DOHH2 (cell line): ENCODE results near the gene SPACA7.

Experiments
- EZH2phosphoT487 ChIP-seq: fragments of 200-600 bp; sonication (generic); IDR thresholded peaks from 2 replicates; pipeline ENCODE4 v1.6.1; 2017; ENCODE audit warnings: borderline replicate concordance, mild to moderate bottlenecking, antibody characterized with exemption, low read length, moderate library complexity, mixed read lengths
- TF ChIP-seq, protein P1 (sequence below): fragments of 200-600 bp; sonication (generic); IDR thresholded peaks from one replicate; pipeline ENCODE4 v1.5.1; 2014; ENCODE audit warnings: antibody characterized with exemption, mild to moderate bottlenecking, low read depth, low read length; ENCODE audit not compliant: poor library complexity, severe bottlenecking

GRCh38 chr13:112465251-112466131 is 89.3 kb downstream of the SPACA7 start:
- TF ChIP-seq, protein P1, sequence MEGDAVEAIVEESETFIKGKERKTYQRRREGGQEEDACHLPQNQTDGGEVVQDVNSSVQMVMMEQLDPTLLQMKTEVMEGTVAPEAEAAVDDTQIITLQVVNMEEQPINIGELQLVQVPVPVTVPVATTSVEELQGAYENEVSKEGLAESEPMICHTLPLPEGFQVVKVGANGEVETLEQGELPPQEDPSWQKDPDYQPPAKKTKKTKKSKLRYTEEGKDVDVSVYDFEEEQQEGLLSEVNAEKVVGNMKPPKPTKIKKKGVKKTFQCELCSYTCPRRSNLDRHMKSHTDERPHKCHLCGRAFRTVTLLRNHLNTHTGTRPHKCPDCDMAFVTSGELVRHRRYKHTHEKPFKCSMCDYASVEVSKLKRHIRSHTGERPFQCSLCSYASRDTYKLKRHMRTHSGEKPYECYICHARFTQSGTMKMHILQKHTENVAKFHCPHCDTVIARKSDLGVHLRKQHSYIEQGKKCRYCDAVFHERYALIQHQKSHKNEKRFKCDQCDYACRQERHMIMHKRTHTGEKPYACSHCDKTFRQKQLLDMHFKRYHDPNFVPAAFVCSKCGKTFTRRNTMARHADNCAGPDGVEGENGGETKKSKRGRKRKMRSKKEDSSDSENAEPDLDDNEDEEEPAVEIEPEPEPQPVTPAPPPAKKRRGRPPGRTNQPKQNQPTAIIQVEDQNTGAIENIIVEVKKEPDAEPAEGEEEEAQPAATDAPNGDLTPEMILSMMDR = no peak
- TF ChIP-seq EZH2phosphoT487 = no peak
